NOMO-1 treated with dmso at 0.1 percent for 144 hours (cell line): Measurements from ENCODE around the gene AP1G2.

Source experiments
- DNase-seq: peaks from one replicate; lab custom pipeline; 2025; ENCODE audit not compliant: unreplicated experiment; lab: John Stamatoyannopoulos, UW

The AP1G2 gene

GRCh38 chr14:23558346-23559009, 9.1 kb downstream of the AP1G2 start:
- DNase-seq: no peak

- DNase-seq: no peak
Measured at GRCh38 chr14:23557946-23558345, 9.6 kb downstream of the AP1G2 start.

- DNase-seq: no peak
Measured at GRCh38 chr14:23557521-23557920, 10.1 kb downstream of the AP1G2 start.

- peak; percentile 23 for DNase-seq
Measured at GRCh38 chr14:23556700-23557440, 10.7 kb downstream of the AP1G2 start.

GRCh38 chr14:23555882-23556699, 11.5 kb downstream of the AP1G2 start, which contains the start of gene THTPA:
TSS of gene THTPA (plus strand) at chr14:23556271. CDS start at chr14:23556758, 487 bp downstream.
- DNase-seq: peak; percentile 84

GRCh38 chr14:23555533-23555881, 12.1 kb downstream of the AP1G2 start:
- DNase-seq: no peak

GRCh38 chr14:23551266-23552028, 16.1 kb downstream of the AP1G2 start, which contains the start of gene ZFHX2:
TSS of gene ZFHX2 (minus strand) at chr14:23551765. CDS start at chr14:23535325, 16,440 bp downstream.
- DNase-seq: peak; percentile 40

GRCh38 chr14:23550812-23551265, 16.8 kb downstream of the AP1G2 start:
- no peak for DNase-seq

- DNase-seq: no peak
Measured at GRCh38 chr14:23550131-23550811, 17.3 kb downstream of the AP1G2 start.

GRCh38 chr14:23548351-23549318, 19.0 kb downstream of the AP1G2 start:
- DNase-seq: no peak

- DNase-seq: no peak
Measured at GRCh38 chr14:23547924-23548323, 19.7 kb downstream of the AP1G2 start.

- no peak for DNase-seq
Measured at GRCh38 chr14:23546450-23547035, 21.0 kb downstream of the AP1G2 start.

- DNase-seq: no peak
Measured at GRCh38 chr14:23545740-23546365, 21.7 kb downstream of the AP1G2 start.

GRCh38 chr14:23544511-23545447, 22.8 kb downstream of the AP1G2 start:
- DNase-seq: no peak

- no peak for DNase-seq
Measured at GRCh38 chr14:23543403-23543802, 24.2 kb downstream of the AP1G2 start.

GRCh38 chr14:23542261-23542660, 25.3 kb downstream of the AP1G2 start:
- DNase-seq: no peak

- DNase-seq: no peak
Measured at GRCh38 chr14:23540141-23540469, 27.5 kb downstream of the AP1G2 start.
